Globus pallidus (tissue), 1 donor: ENCODE data around the gene LRRIQ1.

ENCODE experiments used
- DNase-seq: peaks from one replicate; pipeline ENCODE4 v3.0.0-alpha.2; 2015; ENCODE audit warnings: low spot score

LRRIQ1 gene

DNA sequence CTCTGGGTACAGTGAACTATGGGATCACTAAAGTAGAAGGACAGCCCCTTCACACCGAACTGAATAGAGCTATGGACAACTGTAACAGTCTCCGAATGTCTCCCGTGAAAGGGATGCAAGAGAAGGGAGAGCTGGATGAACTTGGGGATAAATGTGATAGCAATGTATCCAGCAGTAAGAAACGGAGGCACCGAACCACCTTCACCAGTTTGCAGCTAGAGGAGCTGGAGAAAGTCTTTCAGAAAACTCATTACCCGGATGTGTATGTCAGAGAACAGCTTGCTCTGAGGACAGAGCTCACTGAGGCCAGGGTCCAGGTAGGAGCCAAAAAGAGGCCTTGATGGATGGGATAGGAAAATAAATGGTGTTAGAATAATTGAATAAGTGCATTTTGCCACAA lies 247.4 kb downstream of the LRRIQ1 start:
- no peak for DNase-seq
